H1 (cell line): ENCODE data around the gene MAP7D1. TPM values are rescaled to one million over a fixed set of nuclear protein-coding genes. Genes with fewer than 3 reads are reported as not detected.

Source experiments
- CTCF ChIA-PET: fragments of 300-600 bp; sonication (Branson Sonifier 250); formaldehyde crosslinking; loops from one replicate; lab custom pipeline; 2021; ENCODE audit not compliant: partially characterized antibody; lab: Charles Lee
- POLR2A ChIA-PET: fragments of 300-600 bp; sonication (Branson Sonifier 250); formaldehyde crosslinking; loops from one replicate; lab custom pipeline; 2021; ENCODE audit warnings: inconsistent platforms; ENCODE audit not compliant: partially characterized antibody; lab: Charles Lee
- DNase-seq, 2 experiments: peaks; one replicate each; pipeline versions ENCODE4 v3.0.0 to v3.0.0-alpha.2; 2010 to 2022; ENCODE audit warnings: low spot score in 2 of 2, low read depth in 1 of 2, mixed read lengths in 1 of 2
- FAIRE-seq: peaks from 2 replicates; lab custom pipeline; 2011; peaks lifted over from hg19 to GRCh38; lab: Jason Lieb, UNC
- H2AFZ ChIP-seq: 2 replicates; pipeline ENCODE4 v1.8.1; 2012; ENCODE audit warnings: low read length, inconsistent platforms
- H2AK5ac ChIP-seq: 2 replicates; pipeline ENCODE4 v1.6.1; 2013; ENCODE audit warnings: low read depth, low read length
- H2BK120ac ChIP-seq: replicated peaks from 2 replicates; pipeline ENCODE3; 2013; ENCODE audit warnings: low read depth, low read length, inconsistent platforms
- H2BK12ac ChIP-seq: 2 replicates; pipeline ENCODE4 v1.6.1; 2013; ENCODE audit warnings: low read depth, low read length
- H2BK15ac ChIP-seq: 2 replicates; pipeline ENCODE4 v1.6.1; 2013; ENCODE audit warnings: low read length
- H2BK20ac ChIP-seq: 2 replicates; pipeline ENCODE4 v1.6.1; 2013; ENCODE audit warnings: low read length
- H2BK5ac ChIP-seq: 2 replicates; pipeline ENCODE4 v1.6.1; 2013; ENCODE audit warnings: low read depth, low read length
- H3K14ac ChIP-seq: 2 replicates; pipeline ENCODE4 v1.6.1; 2013; ENCODE audit warnings: inconsistent platforms; ENCODE audit not compliant: insufficient read length
- H3K18ac ChIP-seq: 2 replicates; pipeline ENCODE4 v1.6.1; 2013; ENCODE audit warnings: low read length; ENCODE audit errors: extremely low read depth
- H3K23ac ChIP-seq: 2 replicates; pipeline ENCODE4 v1.6.1; 2013; ENCODE audit warnings: inconsistent platforms; ENCODE audit not compliant: insufficient read length
- H3K23me2 ChIP-seq: 2 replicates; pipeline ENCODE4 v1.6.1; 2013; ENCODE audit warnings: low read depth, low read length
- H3K27ac ChIP-seq: 2 replicates; pipeline ENCODE4 v1.6.1; 2011; ENCODE audit warnings: low read depth, low read length, inconsistent platforms
- H3K27me3 ChIP-seq, 4 experiments: replicated peaks in 1 of 4; 1 replicate in 1 of 4; 2 replicates in 3 of 4; pipeline versions ENCODE4 v1.6.1 to v1.8.1; 2011 to 2013; ENCODE audit warnings: low read length in 3 of 4, mild to moderate bottlenecking in 3 of 4, inconsistent platforms in 2 of 4, mixed read lengths in 2 of 4, moderate library complexity in 1 of 4; ENCODE audit not compliant: control insufficient read depth in 3 of 4, insufficient read depth in 3 of 4; ENCODE audit errors: extremely low read depth in 1 of 4
- H3K36me3 ChIP-seq, 4 experiments: 2 replicates each; pipeline versions ENCODE4 v1.6.1 to v1.8.1; 2011 to 2013; ENCODE audit warnings: mild to moderate bottlenecking in 4 of 4, low read length in 3 of 4, moderate library complexity in 2 of 4, control low read depth in 1 of 4, inconsistent platforms in 1 of 4; ENCODE audit not compliant: insufficient read depth in 4 of 4, control insufficient read depth in 2 of 4
- H3K4ac ChIP-seq: replicated peaks from 2 replicates; pipeline ENCODE3; 2013; ENCODE audit warnings: low read length, low read depth, mixed read lengths, inconsistent platforms; ENCODE audit not compliant: insufficient read length
- H3K4me1 ChIP-seq, 4 experiments: replicated peaks in 1 of 4; 1 replicate in 1 of 4; 2 replicates in 3 of 4; pipeline versions ENCODE4 v1.6.1 to v1.8.1; 2011 to 2013; ENCODE audit warnings: low read length in 3 of 4, inconsistent platforms in 2 of 4, mixed read lengths in 1 of 4; ENCODE audit not compliant: insufficient read depth in 4 of 4, control insufficient read depth in 3 of 4
- H3K4me2 ChIP-seq, 2 experiments: 2 replicates each; pipeline versions ENCODE4 v1.6.1 to v1.8.1; 2011 to 2013; ENCODE audit warnings: low read depth in 2 of 2, low read length in 2 of 2, control low read depth in 1 of 2, inconsistent platforms in 1 of 2, mild to moderate bottlenecking in 1 of 2; ENCODE audit not compliant: insufficient read depth in 1 of 2
- H3K4me3 ChIP-seq, 4 experiments: fragments of 200-600, 300-600 bp in 1 of 4; sonication (generic), shearing (Covaris generic), sonication (Bioruptor Twin) in 1 of 4; 2 replicates each; pipeline versions ENCODE4 v1.5.1 to v1.8.1; 2011 to 2016; ENCODE audit warnings: low read length in 4 of 4, low read depth in 3 of 4, control low read depth in 2 of 4, inconsistent platforms in 2 of 4, mild to moderate bottlenecking in 2 of 4, mixed read lengths in 1 of 4, moderate library complexity in 1 of 4; ENCODE audit not compliant: insufficient read depth in 2 of 4; ENCODE audit errors: extremely low read depth in 1 of 4
- H3K56ac ChIP-seq: replicated peaks from 2 replicates; pipeline ENCODE3; 2013; ENCODE audit warnings: low read depth, mild to moderate bottlenecking, mixed read lengths, low read length, inconsistent platforms; ENCODE audit not compliant: insufficient read length
- H3K79me1 ChIP-seq: 2 replicates; pipeline ENCODE4 v1.6.1; 2013; ENCODE audit warnings: low read depth, low read length, control low read depth
- H3K79me2 ChIP-seq, 2 experiments: 2 replicates each; pipeline versions ENCODE4 v1.6.1 to v1.8.1; 2012 to 2013; ENCODE audit warnings: low read length in 2 of 2, mild to moderate bottlenecking in 2 of 2, inconsistent platforms in 1 of 2; ENCODE audit not compliant: insufficient read depth in 2 of 2, control insufficient read depth in 1 of 2
- H3K9ac ChIP-seq, 4 experiments: replicated peaks in 1 of 4; 1 replicate in 1 of 4; 2 replicates in 3 of 4; pipeline versions ENCODE4 v1.6.1 to v1.8.1; 2011 to 2013; ENCODE audit warnings: low read depth in 3 of 4, low read length in 3 of 4, control low read depth in 2 of 4, mild to moderate bottlenecking in 2 of 4, moderate library complexity in 2 of 4, inconsistent platforms in 1 of 4; ENCODE audit errors: extremely low read depth in 1 of 4
- H3K9me3 ChIP-seq, 2 experiments: 2 replicates each; pipeline versions ENCODE4 v1.6.1 to v1.8.1; 2012 to 2013; ENCODE audit warnings: mild to moderate bottlenecking in 2 of 2, moderate library complexity in 2 of 2, control low read depth in 1 of 2, inconsistent platforms in 1 of 2, low read depth in 1 of 2, low read length in 1 of 2, mixed read lengths in 1 of 2; ENCODE audit not compliant: insufficient read depth in 2 of 2
- H4K20me1 ChIP-seq, 2 experiments: replicated peaks in 1 of 2; 2 replicates each; pipeline versions ENCODE3 to v1.8.1; 2011 to 2013; ENCODE audit warnings: inconsistent platforms in 2 of 2, low read length in 2 of 2, mild to moderate bottlenecking in 1 of 2; ENCODE audit not compliant: insufficient read depth in 2 of 2, control insufficient read depth in 1 of 2
- H4K5ac ChIP-seq: 2 replicates; pipeline ENCODE4 v1.6.1; 2013; ENCODE audit warnings: low read length, low read depth, mixed read lengths, inconsistent platforms; ENCODE audit not compliant: insufficient read length
- H4K8ac ChIP-seq: 2 replicates; pipeline ENCODE4 v1.8.0; 2013; ENCODE audit warnings: mild to moderate bottlenecking, moderate library complexity, low read length, inconsistent platforms; ENCODE audit not compliant: insufficient read depth; ENCODE audit errors: extremely low read depth
- H4K91ac ChIP-seq: replicated peaks from 2 replicates; pipeline ENCODE3; 2013; ENCODE audit warnings: low read length, mixed read lengths, inconsistent platforms; ENCODE audit not compliant: insufficient read length
- NRF1 ChIP-seq: IDR thresholded peaks from 2 replicates; pipeline ENCODE4 v1.6.1; 2011; ENCODE audit warnings: mild to moderate bottlenecking, low read depth, low read length, improper control_type of control experiment
- PHF8 ChIP-seq: fragments of 200-600 bp; sonication (generic); conservative IDR thresholded peaks from 2 replicates; pipeline ENCODE4 v1.7.1; 2012; ENCODE audit warnings: low read depth, mild to moderate bottlenecking, inconsistent platforms, low read length, moderate library complexity
- SP4 ChIP-seq: IDR thresholded peaks from 2 replicates; pipeline ENCODE4 v1.6.1; 2012; ENCODE audit warnings: low read length, inconsistent platforms
- SUZ12 ChIP-seq: fragments of 200-600 bp; sonication (generic); IDR thresholded peaks from 2 replicates; pipeline ENCODE4 v1.6.1; 2012; ENCODE audit warnings: mild to moderate bottlenecking, inconsistent platforms, low read length, moderate library complexity, mixed read lengths
- WGBS, 2 experiments: shearing (Covaris generic) in 1 of 2; methylation state at CpG; one replicate each; pipeline versions ENCODE4 v1.1.6 to v1.1.7; 2013 to 2015; ENCODE audit warnings: low lambda C conversion rate in 2 of 2, mixed read lengths in 2 of 2, inconsistent platforms in 1 of 2, low coverage in 1 of 2, missing lambda C conversion rate in 1 of 2; ENCODE audit not compliant: insufficient replicate concordance in 2 of 2, insufficient coverage in 1 of 2, insufficient read length in 1 of 2; ENCODE audit errors: extremely low coverage in 1 of 2, missing lambda C conversion rate in 1 of 2; 5-methylcytosine and 5-hydroxymethylcytosine counted together
- polyA plus RNA-seq, 7 experiments: library from polyadenylated mRNA; depleted of rRNA in 3 of 7; stranded (reverse) in 5 of 7; unstranded in 2 of 7; fragments of >200 nt in 5 of 7; fragments of 200-250 nt in 2 of 7; gene quantifications; 1 replicate in 5 of 7; 2 replicates in 1 of 7; 4 replicates in 1 of 7; pipeline versions ENCODE4 v1.2.1 to v1.2.3, GENCODE V29; 2011 to 2013; ENCODE audit warnings: missing spikeins in 2 of 7, mixed read lengths in 2 of 7
- total RNA-seq: library from RNA; stranded (reverse); fragmentation: NEBNext Ultra II Directional; extraction: Animal tissue kit (Norgen Biotek cat#: 25700); gene quantifications from 2 replicates; pipeline ENCODE4 v1.2.1, GENCODE V29; 2021

MAP7D1 gene
- total and polyA plus RNA-seq, 2 of the 8 experiments (the other 6 are each of a cell fraction or from before 2014, with no cell fraction given): 18.2 to 52.4 TPM

- Histone ChIP-seq H2BK15ac (no peak overlapping the region), H3K4me1 (peaks cover 0 to 11% (median 5%) of the 10 kb centered on the region in 4 experiments; a peak in 5 of 7 replicates), H2AK5ac (no peak overlapping the region), H2BK20ac (no peak overlapping the region), H2BK5ac (no peak overlapping the region), H3K4me3 (peak overlapping the region; percentile 27 to 61 (median 29)), H3K27me3 (peaks cover 16 to 38% (median 30%) of the 10 kb centered on the region in 4 experiments), H3K23me2 (peaks cover 16% of the 10 kb centered on the region; the same call in 1 of the 2 replicates), H4K20me1 (peaks cover 0 to 5% of the 10 kb centered on the region in 2 experiments), H3K79me1 (no peaks in the 10 kb centered on the region), H3K14ac (no peak overlapping the region), H2BK120ac (no peak overlapping the region), H3K23ac (no peak overlapping the region), H3K4ac (no peak overlapping the region), H4K5ac (no peak overlapping the region), H3K18ac (no peak overlapping the region; the same call in 1 of the 2 replicates), H3K56ac (no peak overlapping the region), H4K91ac (no peak overlapping the region), H2BK12ac (no peak overlapping the region), H3K36me3 (no peaks in the 10 kb centered on the region), H3K79me2 (no peaks in the 10 kb centered on the region), H2AFZ (no peak overlapping the region), H3K9ac (no peak overlapping the region), H4K8ac (no peak overlapping the region), H3K4me2 (peak overlapping the region; percentile 40 to 67), H3K9me3 (no peaks in the 10 kb centered on the region), H3K27ac (no peak overlapping the region)
- ChIA-PET POLR2A (no interaction called here), CTCF (interaction anchor here (0.8 to 3.2 kb wide), 5 partner anchors 10 to 25 kb away, joined by 3 to 15 read pairs (median 3); no protein-coding TSS in a partner anchor)
- WGBS, 2 experiments: 14% methylated on average over 27 of the region's 42 CpGs; no CpG with 5 or more reads in 1 of the 2 experiments
- DNase-seq (peak in 1 of 2 experiments; percentile 63), FAIRE-seq (no peak)
- 0 out of 2 replicates have a peak, but pooled peaks have one; percentile 14 for TF ChIP-seq PHF8
- TF ChIP-seq SP4: no peak
- 0 out of 2 replicates have a peak, but pooled peaks have one; percentile 22 for TF ChIP-seq SUZ12
- TF ChIP-seq NRF1: no peak
These were observed 31.4 kb upstream of the MAP7D1 start for GRCh38 chr1:36124404-36125128.
